Stimulated activated CD4-positive, alpha-beta T cell treated with anti-CD3 and anti-CD28 coated beads, TNF-alpha, amount 100 ng/mL, for 24 hours (primary cell): Measurements from ENCODE around the gene SLX9.
A peak's percentile ranks its signal among the peaks of the same experiment; 100 is the strongest.

ENCODE experiments used
- DNase-seq, 3 experiments: peaks; one replicate each; pipeline ENCODE4 v3.0.0-alpha.2; 2020; ENCODE audit warnings: low read depth in 3 of 3

SLX9 gene

GRCh38 chr21:45003331-45004058 lies 63.7 kb downstream of the SLX9 start:
- no peak for DNase-seq

- DNase-seq = no peak
Observed at GRCh38 chr21:45004059-45004422, 64.2 kb downstream of the SLX9 start.

GRCh38 chr21:45004481-45005247 lies 64.8 kb downstream of the SLX9 start:
- peak in 1 of 3 experiments; percentile 51 for DNase-seq

GRCh38 chr21:45006536-45007095 lies 66.8 kb downstream of the SLX9 start:
- no peak for DNase-seq

GRCh38 chr21:45009616-45010015 lies 69.8 kb downstream of the SLX9 start:
- DNase-seq = no peak

- DNase-seq = no peak
Observed at GRCh38 chr21:45010096-45010495, 70.3 kb downstream of the SLX9 start.

GRCh38 chr21:45010860-45011259 lies 71.0 kb downstream of the SLX9 start:
- DNase-seq = no peak

- no peak for DNase-seq
Observed at GRCh38 chr21:45011426-45011825, 71.6 kb downstream of the SLX9 start.

- DNase-seq = no peak
Observed at GRCh38 chr21:45011911-45012661, 72.3 kb downstream of the SLX9 start.

- DNase-seq = no peak
Observed at GRCh38 chr21:45012662-45013259, 72.9 kb downstream of the SLX9 start.

GRCh38 chr21:45013260-45013841 lies 73.5 kb downstream of the SLX9 start:
- DNase-seq = no peak

GRCh38 chr21:45014747-45015468 lies 75.1 kb downstream of the SLX9 start:
- no peak for DNase-seq

- no peak for DNase-seq
Observed at GRCh38 chr21:45015469-45015860, 75.6 kb downstream of the SLX9 start.

- no peak for DNase-seq
Observed at GRCh38 chr21:45016031-45016405, 76.2 kb downstream of the SLX9 start.

- DNase-seq = no peak
Observed at GRCh38 chr21:45016406-45017038, 76.7 kb downstream of the SLX9 start.

- no peak for DNase-seq
Observed at GRCh38 chr21:45017039-45017960, 77.5 kb downstream of the SLX9 start.

GRCh38 chr21:45018131-45019075 lies 78.6 kb downstream of the SLX9 start:
- DNase-seq = no peak
